ENCODE results near the gene NMNAT3. TPM values are rescaled to one million over a fixed set of nuclear protein-coding genes. Genes with fewer than 3 reads are reported as not detected.

NMNAT3 gene
- total RNA-seq, 1 donor = 1.8 TPM

GRCh38 chr3:139634111-139634635 lies 43.6 kb downstream of the NMNAT3 start:
- no peak for DNase-seq (ENCODE audit: low read depth)
- no peak for TF ChIP-seq CTCF (IDR thresholded peaks at IDR 0.05; ENCODE audit: insufficient read depth, low read length)
- H3K4me3 ChIP-seq (ENCODE audit: low read depth, low read length) = no peak overlapping the region

GRCh38 chr3:139633511-139633910 lies 44.3 kb downstream of the NMNAT3 start:
- no peak for TF ChIP-seq CTCF (IDR thresholded peaks at IDR 0.05; ENCODE audit: insufficient read depth, low read length)
- no peak overlapping the region for H3K4me3 ChIP-seq (ENCODE audit: low read depth, low read length)
- no peak for DNase-seq (ENCODE audit: low read depth)

GRCh38 chr3:139630542-139630941 lies 47.2 kb downstream of the NMNAT3 start:
- no peak for DNase-seq (ENCODE audit: low read depth)
- no peak overlapping the region for H3K4me3 ChIP-seq (ENCODE audit: low read depth, low read length)
- TF ChIP-seq CTCF (IDR thresholded peaks at IDR 0.05; ENCODE audit: insufficient read depth, low read length) = no peak

GRCh38 chr3:139629033-139629432 lies 48.7 kb downstream of the NMNAT3 start:
- no peak overlapping the region for H3K4me3 ChIP-seq (ENCODE audit: low read depth, low read length)
- no peak for TF ChIP-seq CTCF (IDR thresholded peaks at IDR 0.05; ENCODE audit: insufficient read depth, low read length)
- DNase-seq (ENCODE audit: low read depth) = no peak

- no peak for DNase-seq (ENCODE audit: low read depth)
- H3K4me3 ChIP-seq (ENCODE audit: low read depth, low read length) = no peak overlapping the region
- no peak for TF ChIP-seq CTCF (IDR thresholded peaks at IDR 0.05; ENCODE audit: insufficient read depth, low read length)
Measured at GRCh38 chr3:139627759-139628158, 50.0 kb downstream of the NMNAT3 start.

GRCh38 chr3:139620438-139620837 lies 57.3 kb downstream of the NMNAT3 start:
- no peak overlapping the region for H3K4me3 ChIP-seq (ENCODE audit: low read depth, low read length)
- TF ChIP-seq CTCF (IDR thresholded peaks at IDR 0.05; ENCODE audit: insufficient read depth, low read length) = no peak
- no peak for DNase-seq (ENCODE audit: low read depth)

- H3K4me3 ChIP-seq (ENCODE audit: low read depth, low read length) = no peak overlapping the region
- no peak for TF ChIP-seq CTCF (IDR thresholded peaks at IDR 0.05; ENCODE audit: insufficient read depth, low read length)
- DNase-seq (ENCODE audit: low read depth) = no peak
Measured at GRCh38 chr3:139619484-139619883, 58.3 kb downstream of the NMNAT3 start.

Measured in fibroblast of the aortic adventitia (primary cell).